IMR-90 (cell line): ENCODE results near the gene ATP6V1F. TPM values are rescaled to one million over a fixed set of nuclear protein-coding genes. Genes with fewer than 3 reads are reported as not detected.
A peak's percentile ranks its signal among the peaks of the same experiment; 100 is the strongest.

Experiments
- ATAC-seq: fragments of 200-7000 bp; cut with Tn5 transposase; 2 replicates; pipeline ENCODE4 v1.9.1; 2020; ENCODE audit warnings: low read depth, mild to moderate bottlenecking, moderate library complexity
- BruUV-seq: library from RNA; stranded (reverse); fragments of 400-500 nt; replicated peaks from 2 replicates; lab custom pipeline; 2021; lab: Mats Ljungman, UMichigan
- CTCF ChIA-PET: fragments of 300-600 bp; formaldehyde crosslinking; extraction: SDS; loops from one replicate; lab custom pipeline; 2021; ENCODE audit warnings: antibody characterized with exemption; lab: Yijun Ruan, JAX
- POLR2A ChIA-PET: fragments of 300-600 bp; sonication (Branson Sonifier 250); formaldehyde crosslinking; loops from one replicate; lab custom pipeline; 2022; ENCODE audit warnings: antibody characterized with exemption; ENCODE audit not compliant: unreplicated experiment; lab: Charles Lee
- DNase-seq: peaks from one replicate; pipeline ENCODE4 v3.0.0; 2013
- H2AFZ ChIP-seq: replicated peaks from 2 replicates; pipeline ENCODE3; 2013; ENCODE audit warnings: low read length, mild to moderate bottlenecking; ENCODE audit not compliant: poor library complexity
- H2AK5ac ChIP-seq: 2 replicates; pipeline ENCODE4 v1.6.1; 2013; ENCODE audit warnings: low read depth, low read length, inconsistent platforms
- H2AK9ac ChIP-seq: replicated peaks from 2 replicates; pipeline ENCODE3; 2013; ENCODE audit warnings: mild to moderate bottlenecking, low read depth, low read length, moderate library complexity; ENCODE audit not compliant: poor library complexity
- H2BK120ac ChIP-seq: 2 replicates; pipeline ENCODE4 v1.6.1; 2013; ENCODE audit warnings: low read depth, low read length, inconsistent platforms
- H2BK15ac ChIP-seq: 3 replicates; pipeline ENCODE4 v1.6.1; 2013; ENCODE audit warnings: low read depth, low read length, inconsistent platforms
- H2BK20ac ChIP-seq: 2 replicates; pipeline ENCODE4 v1.6.1; 2013; ENCODE audit warnings: low read depth, mild to moderate bottlenecking, inconsistent platforms, low read length, moderate library complexity
- H2BK5ac ChIP-seq: 2 replicates; pipeline ENCODE4 v1.6.1; 2013; ENCODE audit warnings: mild to moderate bottlenecking, low read depth, low read length, inconsistent platforms; ENCODE audit not compliant: poor library complexity, severe bottlenecking
- H3K14ac ChIP-seq: replicated peaks from 2 replicates; pipeline ENCODE4 v1.6.1; 2013; ENCODE audit warnings: low read depth, low read length, inconsistent platforms
- H3K18ac ChIP-seq: 2 replicates; pipeline ENCODE4 v1.6.1; 2013; ENCODE audit warnings: low read depth, low read length, control low read depth
- H3K23ac ChIP-seq: 2 replicates; pipeline ENCODE4 v1.6.1; 2013; ENCODE audit warnings: low read depth, low read length, inconsistent platforms
- H3K27ac ChIP-seq: 2 replicates; pipeline ENCODE4 v1.5.1; 2013; ENCODE audit warnings: mild to moderate bottlenecking, control low read depth, low read length; ENCODE audit not compliant: insufficient read depth
- H3K27me3 ChIP-seq: 2 replicates; pipeline ENCODE4 v1.6.1; 2013; ENCODE audit warnings: low read length; ENCODE audit not compliant: control insufficient read depth, insufficient read depth
- H3K36me3 ChIP-seq: 2 replicates; pipeline ENCODE4 v1.6.1; 2013; ENCODE audit warnings: low read length, mixed read lengths; ENCODE audit not compliant: control insufficient read depth, insufficient read depth
- H3K4ac ChIP-seq: 2 replicates; pipeline ENCODE4 v1.6.1; 2013; ENCODE audit warnings: low read depth, low read length, inconsistent platforms
- H3K4me1 ChIP-seq: 2 replicates; pipeline ENCODE4 v1.6.1; 2013; ENCODE audit warnings: low read length, mixed read lengths; ENCODE audit not compliant: control insufficient read depth, insufficient read depth
- H3K4me2 ChIP-seq: 2 replicates; pipeline ENCODE4 v1.6.1; 2013; ENCODE audit warnings: low read depth, mild to moderate bottlenecking, control low read depth, low read length, moderate library complexity
- H3K4me3 ChIP-seq: 2 replicates; pipeline ENCODE4 v1.5.1; 2013; ENCODE audit warnings: low read depth, mild to moderate bottlenecking, control low read depth, low read length, moderate library complexity; ENCODE audit not compliant: insufficient read depth
- H3K56ac ChIP-seq: 2 replicates; pipeline ENCODE4 v1.6.1; 2013; ENCODE audit warnings: low read length, inconsistent platforms; ENCODE audit not compliant: insufficient read depth; ENCODE audit errors: extremely low read depth
- H3K79me1 ChIP-seq, 2 experiments: 2 replicates each; pipeline ENCODE4 v1.6.1; 2013; ENCODE audit warnings: low read length in 2 of 2, inconsistent platforms in 1 of 2, low read depth in 1 of 2
- H3K9ac ChIP-seq: 2 replicates; pipeline ENCODE4 v1.6.1; 2013; ENCODE audit warnings: low read depth, low read length, control low read depth
- H3K9me1 ChIP-seq: 2 replicates; pipeline ENCODE4 v1.6.1; 2013; ENCODE audit warnings: low read length, inconsistent platforms; ENCODE audit not compliant: insufficient read depth
- H3K9me3 ChIP-seq: 2 replicates; pipeline ENCODE4 v1.6.1; 2013; ENCODE audit warnings: low read length; ENCODE audit not compliant: control insufficient read depth, insufficient read depth
- H4K20me1 ChIP-seq: 2 replicates; pipeline ENCODE4 v1.6.1; 2013; ENCODE audit warnings: low read length, inconsistent platforms; ENCODE audit not compliant: insufficient read depth
- H4K5ac ChIP-seq: 2 replicates; pipeline ENCODE4 v1.6.1; 2013; ENCODE audit warnings: mild to moderate bottlenecking, low read depth, low read length, control low read depth
- H4K8ac ChIP-seq, 2 experiments: 2 replicates each; pipeline ENCODE4 v1.6.1; 2013; ENCODE audit warnings: low read depth in 2 of 2, low read length in 2 of 2, control low read depth in 1 of 2, inconsistent platforms in 1 of 2
- H4K91ac ChIP-seq: 2 replicates; pipeline ENCODE4 v1.6.1; 2013; ENCODE audit warnings: low read depth, low read length, inconsistent platforms; ENCODE audit not compliant: insufficient read depth
- BHLHE40 ChIP-seq: fragments of 150-350 bp; IDR thresholded peaks from 2 replicates; pipeline ENCODE4 v1.6.1; 2016; ENCODE audit warnings: mild to moderate bottlenecking, low read depth, low read length
- CTCF ChIP-seq: conservative IDR thresholded peaks from 2 replicates; pipeline ENCODE4 v1.5.1; 2012; ENCODE audit warnings: mild to moderate bottlenecking, low read depth, low read length, improper control_type of control experiment
- MXI1 ChIP-seq: IDR thresholded peaks from 2 replicates; pipeline ENCODE4 v1.6.1; 2012; ENCODE audit warnings: low read depth, mild to moderate bottlenecking, low read length, moderate library complexity, borderline replicate concordance
- RAD21 ChIP-seq: IDR thresholded peaks from 2 replicates; pipeline ENCODE4 v1.6.1; 2012; ENCODE audit warnings: low read length, improper control_type of control experiment
- SMC3 ChIP-seq: fragments of 150-350 bp; IDR thresholded peaks from 2 replicates; pipeline ENCODE4 v1.6.1; 2016; ENCODE audit warnings: low read depth, mild to moderate bottlenecking, antibody characterized with exemption, low read length, moderate library complexity
- USF2 ChIP-seq: fragments of 150-350 bp; IDR thresholded peaks from 2 replicates; pipeline ENCODE4 v1.6.1; 2017; ENCODE audit warnings: mild to moderate bottlenecking, antibody characterized with exemption, low read length, low read depth
- whole genome bisulfite sequencing, 2 experiments: methylation state at CpG; one replicate each; pipeline versions ENCODE4 v1.1.5 to v1.1.7; 2013; ENCODE audit warnings: missing lambda C conversion rate in 2 of 2; ENCODE audit not compliant: insufficient read length in 1 of 2; ENCODE audit errors: extremely low coverage in 2 of 2; 5-methylcytosine and 5-hydroxymethylcytosine counted together
- dilution Hi-C: fragments of 300-500 bp; cut with HindIII; formaldehyde crosslinking; loops from one replicate; pipeline ENCODE4 v1.14.3; 2018; ENCODE audit warnings: low sequenced_read_pairs; ENCODE audit not compliant: unreplicated experiment
- in situ Hi-C: fragments of 300-500 bp; cut with MboI; formaldehyde crosslinking; loops from 3 replicates; pipeline ENCODE4 v1.14.3; 2019; ENCODE audit warnings: low sequenced_read_pairs, inconsistent platforms, mixed read lengths
- intact Hi-C: fragments of 100-400 bp; cut with micrococcal nuclease; formaldehyde crosslinking; loops from 2 replicates; pipeline ENCODE4 v1.10.0; 2022
- polyA plus RNA-seq, 3 experiments: library from polyadenylated mRNA; depleted of rRNA; stranded (reverse); fragments of >200 nt; gene quantifications; 2 replicates each; pipeline ENCODE4 v1.2.3, GENCODE V29; 2012; ENCODE audit warnings: low replicate concordance in 1 of 3
- total RNA-seq: library from RNA; depleted of rRNA; stranded (reverse); fragments of >200 nt; gene quantifications from 2 replicates; pipeline ENCODE4 v1.2.3, GENCODE V29; 2012
- TF ChIP-seq, protein P1 (sequence below): fragments of 150-350 bp; IDR thresholded peaks from 2 replicates; pipeline ENCODE4 v1.6.1; 2016; ENCODE audit warnings: low read depth, mild to moderate bottlenecking, low read length, moderate library complexity, borderline replicate concordance

The ATP6V1F gene
- total and polyA plus RNA-seq, 2 of the 4 experiments (the other 2 are of a cell fraction) = 104 to 321 TPM

DNA sequence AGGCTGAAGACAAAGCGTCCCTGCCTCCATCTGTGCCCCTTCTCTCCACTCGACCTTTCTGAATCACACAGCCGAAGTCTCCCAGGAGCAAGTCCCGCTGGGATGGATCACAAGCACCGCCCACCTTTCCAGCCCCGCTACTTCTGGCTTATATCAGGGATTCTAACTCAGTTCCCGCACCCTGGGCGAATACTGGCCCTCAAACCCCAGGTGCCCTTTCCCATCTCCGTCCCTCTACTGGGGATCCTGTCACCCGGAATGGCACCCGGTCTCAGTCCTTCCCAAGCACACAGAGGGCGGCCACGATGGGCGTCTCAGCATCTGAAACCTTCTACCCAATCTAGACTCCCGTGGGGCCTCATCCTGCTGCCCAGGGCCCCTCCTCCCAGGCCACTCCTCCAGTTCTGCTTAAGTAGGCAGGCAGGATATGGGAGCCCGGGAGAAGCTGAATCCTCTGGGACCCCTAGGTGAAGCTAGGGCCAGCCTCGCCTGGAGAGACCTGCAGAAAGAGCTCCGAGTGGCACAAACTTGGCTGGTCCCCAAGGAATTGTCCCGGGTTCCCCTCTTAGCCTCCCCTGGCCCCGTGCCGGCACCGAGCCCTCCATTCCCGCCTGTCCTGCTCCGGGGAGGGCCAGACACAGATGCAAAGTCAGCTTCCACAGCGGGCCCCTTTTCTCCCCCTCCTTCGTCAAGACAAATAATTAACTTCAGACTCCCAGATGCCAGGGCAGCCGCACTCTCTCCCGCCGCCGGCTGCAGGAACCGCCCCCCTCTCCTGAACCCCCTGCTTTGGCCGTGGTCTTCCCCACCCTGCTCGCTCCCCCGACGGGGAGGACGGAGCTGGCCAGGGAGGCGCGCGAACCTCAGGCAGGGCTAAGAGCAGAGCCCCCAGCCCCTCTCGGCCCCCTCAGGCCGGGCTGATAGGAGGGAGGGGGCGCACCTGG, 47.2 kb downstream of the ATP6V1F start:
- peak; percentile 70 for ATAC-seq
- Histone ChIP-seq H3K14ac (no peak overlapping the region), H3K27me3 (peaks cover 69% of the 10 kb centered on the region), H2BK120ac (no peak overlapping the region), H3K4me3 (peak overlapping the region; percentile 9; the same call in 1 of the 2 replicates), H4K8ac (no peak overlapping the region; a peak in 1 of 4 replicates), H3K4me1 (no peaks in the 10 kb centered on the region), H3K4me2 (peak overlapping the region; percentile 31; the same call in 1 of the 2 replicates), H2BK15ac (no peak overlapping the region), H4K5ac (no peak overlapping the region), H3K23ac (no peak overlapping the region), H3K9me1 (no peaks in the 10 kb centered on the region), H3K9ac (no peak overlapping the region), H3K18ac (no peak overlapping the region), H3K9me3 (no peaks in the 10 kb centered on the region), H2AFZ (peak overlapping the region; percentile 95), H4K91ac (no peak overlapping the region), H2AK5ac (no peak overlapping the region), H3K4ac (no peak overlapping the region), H3K56ac (no peak overlapping the region), H4K20me1 (no peaks in the 10 kb centered on the region), H3K27ac (no peak overlapping the region), H2BK5ac (no peak overlapping the region), H3K79me1 (no peaks in the 10 kb centered on the region), H3K36me3 (no peaks in the 10 kb centered on the region), H2BK20ac (no peak overlapping the region), H2AK9ac (no peak overlapping the region)
- dilution Hi-C loops (no loop called here), intact Hi-C loops (no loop called here), in situ Hi-C loops (no loop called here)
- CTCF ChIA-PET = interaction anchor here (1.4 to 1.9 kb wide), 2 partner anchors 26 to 182 kb away, joined by 4 to 6 read pairs; no protein-coding TSS in a partner anchor
- POLR2A ChIA-PET = no interaction called here
- peak; percentile 23 for DNase-seq
- 9% methylated on average over 6 of the region's 42 CpGs; no CpG with 5 or more reads in 1 of the 2 experiments for WGBS, 2 experiments
- BruUV-seq = no TSS peak
- no peak for TF ChIP-seq BHLHE40
- no peak for TF ChIP-seq USF2
- TF ChIP-seq MXI1 = no peak
- TF ChIP-seq, protein P1, sequence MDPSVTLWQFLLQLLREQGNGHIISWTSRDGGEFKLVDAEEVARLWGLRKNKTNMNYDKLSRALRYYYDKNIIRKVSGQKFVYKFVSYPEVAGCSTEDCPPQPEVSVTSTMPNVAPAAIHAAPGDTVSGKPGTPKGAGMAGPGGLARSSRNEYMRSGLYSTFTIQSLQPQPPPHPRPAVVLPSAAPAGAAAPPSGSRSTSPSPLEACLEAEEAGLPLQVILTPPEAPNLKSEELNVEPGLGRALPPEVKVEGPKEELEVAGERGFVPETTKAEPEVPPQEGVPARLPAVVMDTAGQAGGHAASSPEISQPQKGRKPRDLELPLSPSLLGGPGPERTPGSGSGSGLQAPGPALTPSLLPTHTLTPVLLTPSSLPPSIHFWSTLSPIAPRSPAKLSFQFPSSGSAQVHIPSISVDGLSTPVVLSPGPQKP = no peak
- no peak for TF ChIP-seq CTCF
- no peak for TF ChIP-seq RAD21
- TF ChIP-seq SMC3 = no peak
